HCT116 (cell line): ENCODE measurements around the gene ARFGEF3. TPM values are rescaled to one million over a fixed set of nuclear protein-coding genes. Genes with fewer than 3 reads are reported as not detected.

Experiments
- ATAC-seq: fragments of 200-7000 bp; cut with Tn5 transposase; 2 replicates; pipeline ENCODE4 v1.9.1; 2020; ENCODE audit warnings: mild to moderate bottlenecking, moderate library complexity
- BruUV-seq: library from RNA; stranded (reverse); fragments of 400-500 nt; replicated peaks from 2 replicates; lab custom pipeline; 2021; lab: Mats Ljungman, UMichigan
- CTCF ChIA-PET: fragments of 300-600 bp; sonication (Branson Sonifier 250); formaldehyde crosslinking; loops from one replicate; lab custom pipeline; 2021; ENCODE audit warnings: antibody characterized with exemption; lab: Charles Lee
- POLR2A ChIA-PET: fragments of 300-600, 350-600 bp; sonication (Branson Sonifier 250); formaldehyde crosslinking; loops from one replicate; lab custom pipeline; 2021; ENCODE audit warnings: antibody characterized with exemption; lab: Charles Lee
- RAD21 ChIA-PET, 2 experiments: fragments of 300-600 bp; sonication (Branson Sonifier 250); formaldehyde crosslinking; loops; one replicate each; lab custom pipeline; 2023; ENCODE audit warnings: low total read pairs in 2 of 2; ENCODE audit not compliant: uncharacterized antibody in 2 of 2, unreplicated experiment in 2 of 2, low non-redundant PET in 1 of 2; lab: Charles Lee
- DNase-seq: peaks from one replicate; pipeline ENCODE4 v3.0.0-alpha.2; 2010; ENCODE audit warnings: low read depth, low spot score
- H2AFZ ChIP-seq: fragments of 200-600 bp; shearing (Covaris generic), sonication (generic); 2 replicates; pipeline ENCODE4 v1.6.1; 2017; ENCODE audit warnings: low read depth, mixed run types, mixed read lengths, antibody characterized with exemption, low read length; ENCODE audit not compliant: poor library complexity, severe bottlenecking
- H3K27ac ChIP-seq: 2 replicates; pipeline ENCODE4 v1.5.1; 2012; ENCODE audit warnings: low read depth, low read length
- H3K27me3 ChIP-seq: fragments of 200-600 bp; sonication (generic); 2 replicates; pipeline ENCODE4 v1.6.1; 2016; ENCODE audit warnings: mixed run types, low read length, mixed read lengths; ENCODE audit not compliant: insufficient read depth
- H3K36me3 ChIP-seq, 2 experiments: fragments of 200-500 bp in 1 of 2; fragments of 200-600 bp in 1 of 2; sonication (Bioruptor generic) in 1 of 2; sonication (generic) in 1 of 2; 2 replicates each; pipeline versions ENCODE4 v1.5.1 to v1.6.1; 2014 to 2016; ENCODE audit warnings: low read length in 2 of 2, inconsistent platforms in 1 of 2, mixed read lengths in 1 of 2, mixed run types in 1 of 2; ENCODE audit not compliant: insufficient read depth in 2 of 2, control insufficient read depth in 1 of 2
- H3K4me1 ChIP-seq, 2 experiments: fragments of 200-600 bp in 1 of 2; sonication (generic) in 1 of 2; 2 replicates each; pipeline versions ENCODE4 v1.5.1 to v1.6.1; 2012 to 2017; ENCODE audit warnings: low read length in 2 of 2, inconsistent platforms in 1 of 2, mild to moderate bottlenecking in 1 of 2, mixed read lengths in 1 of 2, mixed run types in 1 of 2, moderate library complexity in 1 of 2; ENCODE audit not compliant: insufficient read depth in 2 of 2, control insufficient read depth in 1 of 2
- H3K4me2 ChIP-seq: fragments of 200-600 bp; sonication (generic); 2 replicates; pipeline ENCODE4 v1.6.1; 2017; ENCODE audit warnings: mixed run types, low read length, mixed read lengths
- H3K4me3 ChIP-seq, 2 experiments: fragments of 200-600 bp in 1 of 2; sonication (generic) in 1 of 2; replicated peaks in 1 of 2; 2 replicates each; pipeline ENCODE4 v1.5.1; 2011 to 2016; ENCODE audit warnings: low read length in 2 of 2, control low read depth in 1 of 2, low read depth in 1 of 2, mild to moderate bottlenecking in 1 of 2, mixed read lengths in 1 of 2, mixed run types in 1 of 2
- H3K79me2 ChIP-seq: fragments of 200-600 bp; sonication (generic); 2 replicates; pipeline ENCODE4 v1.6.1; 2017; ENCODE audit warnings: mild to moderate bottlenecking, mixed run types, low read length, moderate library complexity, mixed read lengths; ENCODE audit not compliant: insufficient read depth
- H3K9ac ChIP-seq: fragments of 200-600 bp; sonication (generic); 2 replicates; pipeline ENCODE4 v1.6.1; 2016; ENCODE audit warnings: low read length, mixed read lengths
- H3K9me2 ChIP-seq: fragments of 200-600 bp; sonication (generic), shearing (Covaris generic); 2 replicates; pipeline ENCODE4 v1.6.1; 2017; ENCODE audit warnings: mixed run types, mild to moderate bottlenecking, moderate library complexity; ENCODE audit not compliant: insufficient read depth
- H3K9me3 ChIP-seq, 2 experiments: fragments of 200-500 bp in 1 of 2; fragments of 200-600 bp in 1 of 2; sonication (Bioruptor generic) in 1 of 2; sonication (generic) in 1 of 2; 2 replicates each; pipeline ENCODE4 v1.6.1; 2014 to 2017; ENCODE audit warnings: low read length in 2 of 2, mixed read lengths in 2 of 2, inconsistent platforms in 1 of 2, low read depth in 1 of 2, mild to moderate bottlenecking in 1 of 2, mixed run types in 1 of 2, moderate library complexity in 1 of 2; ENCODE audit not compliant: control insufficient read depth in 1 of 2, insufficient read depth in 1 of 2
- H4K20me1 ChIP-seq: fragments of 200-600 bp; sonication (generic), shearing (Covaris generic); 2 replicates; pipeline ENCODE4 v1.6.1; 2017; ENCODE audit warnings: mixed run types, mild to moderate bottlenecking, moderate library complexity; ENCODE audit not compliant: insufficient read depth
- EZH2phosphoT487 ChIP-seq: fragments of 200-600 bp; IDR thresholded peaks from 2 replicates; pipeline ENCODE4 v1.6.1; 2018; ENCODE audit warnings: antibody characterized with exemption, borderline replicate concordance
- FOSL1 ChIP-seq: IDR thresholded peaks from 2 replicates; pipeline ENCODE4 v1.6.1; 2012; ENCODE audit warnings: low read depth
- POLR2A ChIP-seq: IDR thresholded peaks from 2 replicates; pipeline ENCODE4 v1.7.0; 2011; ENCODE audit warnings: borderline replicate concordance; ENCODE audit not compliant: insufficient read depth, insufficient read length; ENCODE audit errors: extremely low read depth
- POLR2AphosphoS5 ChIP-seq: IDR thresholded peaks from 2 replicates; pipeline ENCODE4 v1.6.1; 2011; ENCODE audit warnings: mild to moderate bottlenecking, low read depth, low read length, moderate library complexity
- SIN3A ChIP-seq: IDR thresholded peaks from 2 replicates; pipeline ENCODE4 v1.6.1; 2012; ENCODE audit warnings: low read depth
- SP1 ChIP-seq: IDR thresholded peaks from 2 replicates; pipeline ENCODE4 v1.6.1; 2012; ENCODE audit warnings: low read depth
- YY1 ChIP-seq: IDR thresholded peaks from 2 replicates; pipeline ENCODE4 v1.6.1; 2011; ENCODE audit warnings: low read length, low read depth, moderate library complexity, mild to moderate bottlenecking; ENCODE audit not compliant: insufficient replicate concordance; ENCODE audit errors: extremely low read depth
- intact Hi-C: fragments of 100-400 bp; cut with micrococcal nuclease; formaldehyde crosslinking; loops from 2 replicates; pipeline ENCODE4 v1.10.0; 2022
- total RNA-seq: library from RNA; stranded (reverse); gene quantifications from one replicate; pipeline ENCODE4 v1.2.1, GENCODE V29; 2021; ENCODE audit not compliant: unreplicated experiment

Gene ARFGEF3
- total RNA-seq, 1 experiment from 2014 or later = 3.8 TPM

- intact Hi-C loops = no loop called here
- Histone ChIP-seq H2AFZ (no peak overlapping the region), H3K9me3 (no peaks in the 10 kb centered on the region), H4K20me1 (no peaks in the 10 kb centered on the region), H3K36me3 (no peaks in the 10 kb centered on the region), H3K27me3 (no peaks in the 10 kb centered on the region), H3K4me3 (no peak overlapping the region), H3K9me2 (no peaks in the 10 kb centered on the region), H3K4me2 (no peak overlapping the region), H3K9ac (no peak overlapping the region), H3K79me2 (no peaks in the 10 kb centered on the region), H3K4me1 (no peaks in the 10 kb centered on the region), H3K27ac (no peak overlapping the region)
- TF ChIP-seq POLR2A = no peak
- no peak for TF ChIP-seq EZH2phosphoT487
- TF ChIP-seq SP1 = no peak
- no peak for TF ChIP-seq POLR2AphosphoS5
- no peak for TF ChIP-seq FOSL1
- TF ChIP-seq SIN3A = no peak
- TF ChIP-seq YY1 = no peak
- no TSS peak for BruUV-seq
- DNase-seq = no peak
- CTCF ChIA-PET = interaction anchor here (1.3 kb wide), 1 partner anchor 15 kb away, joined by 3 read pairs; the partner anchor contains the start of gene HEBP2
- ATAC-seq = no peak
- POLR2A ChIA-PET = no interaction called here
- RAD21 ChIA-PET = no interaction called here
These were observed 227.8 kb downstream of the ARFGEF3 start for GRCh38 chr6:138389551-138389950.

Other genes starting within 250 kb of the ARFGEF3 start
- gene PERP, start 54.5 kb upstream of the ARFGEF3 start, total RNA-seq = 85.9 TPM
- gene PBOV1, start 56.6 kb downstream of the ARFGEF3 start, total RNA-seq = not detected
- gene SMIM28, start 216.0 kb downstream of the ARFGEF3 start, total RNA-seq = not detected
- gene HEBP2, start 242.3 kb downstream of the ARFGEF3 start, total RNA-seq = 51.6 TPM